Esophagus squamous epithelium (tissue), 5 donors: ENCODE measurements around the gene DDAH1. TPM values are rescaled to one million over a fixed set of nuclear protein-coding genes. Genes with fewer than 3 reads are reported as not detected.

ENCODE experiments used
- DNase-seq: peaks from one replicate; lab custom pipeline; 2025; lab: John Stamatoyannopoulos, UW
- H3K27ac ChIP-seq, 4 donors: fragments of 200-600 bp; sonication (generic); one replicate each; pipeline ENCODE4 v1.5.1; 2016 to 2019; ENCODE audit warnings: mild to moderate bottlenecking in 1 of 4
- H3K27me3 ChIP-seq, 4 donors: fragments of 200-600 bp; sonication (generic); 1 replicate in 3 of 4; 2 replicates in 1 of 4; pipeline versions ENCODE4 v1.5.1 to v1.6.0; 2017 to 2021; ENCODE audit warnings: antibody characterized with exemption in 1 of 4
- H3K36me3 ChIP-seq, 3 donors: fragments of 200-600 bp; sonication (generic); one replicate each; pipeline ENCODE4 v1.5.1; 2016 to 2019
- H3K4me1 ChIP-seq, 3 donors: fragments of 200-600 bp; sonication (generic); one replicate each; pipeline ENCODE4 v1.5.1; 2017 to 2019
- H3K4me3 ChIP-seq, 4 donors: fragments of 200-600 bp; sonication (generic); 1 replicate in 3 of 4; 2 replicates in 1 of 4; pipeline ENCODE4 v1.5.1; 2016 to 2019; ENCODE audit warnings: mild to moderate bottlenecking in 2 of 4, moderate library complexity in 1 of 4
- H3K9me3 ChIP-seq, 3 donors: fragments of 200-600 bp; sonication (generic); one replicate each; pipeline ENCODE4 v1.5.1; 2016 to 2019
- CTCF ChIP-seq, 6 experiments: fragments of 450-650 bp in 4 of 6; fragments of 200-600 bp in 2 of 6; sonication (generic) in 2 of 6; IDR thresholded peaks; one replicate each; pipeline ENCODE4 v1.5.1; 2016 to 2019; ENCODE audit warnings: antibody characterized with exemption in 6 of 6, mild to moderate bottlenecking in 4 of 6, moderate library complexity in 4 of 6
- POLR2A ChIP-seq, 4 donors: fragments of 450-650 bp; IDR thresholded peaks; one replicate each; pipeline ENCODE4 v1.6.1; 2017; ENCODE audit warnings: antibody characterized with exemption in 4 of 4, mild to moderate bottlenecking in 4 of 4, moderate library complexity in 3 of 4
- WGBS, 2 donors: methylation state at CpG; one replicate each; pipeline ENCODE4 v1.1.5; 2018; 5-methylcytosine and 5-hydroxymethylcytosine counted together
- intact Hi-C: fragments of 100-400 bp; cut with DNase I; formaldehyde crosslinking; loops from one replicate; pipeline ENCODE4 v1.15.0; 2022
- total RNA-seq, 4 donors: library from RNA; depleted of rRNA; stranded (reverse); fragments of >200 nt; gene quantifications; one replicate each; pipeline ENCODE4 v1.1.0, GENCODE V29; 2016
- donor health status: DM: yes; HTN: yes; CAD: no.

The DDAH1 gene
- total RNA-seq, 4 donors from 2014 or later, result 6.1 to 13.8 (median 11.5) TPM

GRCh38 chr1:85484264-85484663 is 19.3 kb upstream of the DDAH1 start:
- TF ChIP-seq CTCF (IDR thresholded peaks at IDR 0.05), result no peak
- TF ChIP-seq POLR2A (IDR thresholded peaks at IDR 0.05), result no peak
- Histone ChIP-seq H3K27ac (no peak overlapping the region), H3K4me3 (no peak overlapping the region), H3K4me1 (no peaks in the 10 kb centered on the region), H3K9me3 (no peaks in the 10 kb centered on the region), H3K27me3 (no peaks in the 10 kb centered on the region), H3K36me3 (no peaks in the 10 kb centered on the region)
- intact Hi-C loops, result no loop called here
- DNase-seq, result no peak
- WGBS, 2 donors, result 69 to 77% methylated on average over 2 of the region's 2 CpGs

- Histone ChIP-seq H3K27ac (no peak overlapping the region), H3K27me3 (no peaks in the 10 kb centered on the region), H3K9me3 (no peaks in the 10 kb centered on the region), H3K4me3 (no peak overlapping the region), H3K4me1 (no peaks in the 10 kb centered on the region), H3K36me3 (no peaks in the 10 kb centered on the region)
- intact Hi-C loops, result no loop called here
- no peak for DNase-seq
- no peak for TF ChIP-seq POLR2A (IDR thresholded peaks at IDR 0.05)
- no peak for TF ChIP-seq CTCF (IDR thresholded peaks at IDR 0.05)
- 62 to 77% methylated on average over 3 of the region's 3 CpGs for WGBS, 2 donors
These were observed 16.7 kb upstream of the DDAH1 start for GRCh38 chr1:85481688-85482087.

GRCh38 chr1:85480566-85480965 is 15.6 kb upstream of the DDAH1 start:
- Histone ChIP-seq H3K36me3 (no peaks in the 10 kb centered on the region), H3K27ac (no peak overlapping the region), H3K4me3 (no peak overlapping the region), H3K9me3 (no peaks in the 10 kb centered on the region), H3K4me1 (no peaks in the 10 kb centered on the region), H3K27me3 (no peaks in the 10 kb centered on the region)
- no peak for DNase-seq
- WGBS, 2 donors, result 86 to 93% methylated on average over 2 of the region's 2 CpGs
- no peak for TF ChIP-seq CTCF (IDR thresholded peaks at IDR 0.05)
- TF ChIP-seq POLR2A (IDR thresholded peaks at IDR 0.05), result no peak
- intact Hi-C loops, result no loop called here

- no peak overlapping the region for H3K27ac ChIP-seq
- 79 to 88% methylated on average over 1 of the region's 1 CpG for WGBS, 2 donors
- H3K27me3 ChIP-seq, result no peaks in the 10 kb centered on the region
- DNase-seq, result no peak
- no peaks in the 10 kb centered on the region for H3K36me3 ChIP-seq
- intact Hi-C loops, result no loop called here
- H3K4me1 ChIP-seq, result no peaks in the 10 kb centered on the region
- no peaks in the 10 kb centered on the region for H3K9me3 ChIP-seq
- TF ChIP-seq CTCF (IDR thresholded peaks at IDR 0.05) (no peak), POLR2A (IDR thresholded peaks at IDR 0.05) (no peak)
- H3K4me3 ChIP-seq, result no peak overlapping the region
These were observed 14.5 kb upstream of the DDAH1 start for GRCh38 chr1:85479491-85479890.

GRCh38 chr1:85478366-85478765 is 13.4 kb upstream of the DDAH1 start:
- no peaks in the 10 kb centered on the region for H3K27me3 ChIP-seq
- DNase-seq, result no peak
- TF ChIP-seq CTCF (IDR thresholded peaks at IDR 0.05), result no peak
- H3K4me1 ChIP-seq, result no peaks in the 10 kb centered on the region
- no peaks in the 10 kb centered on the region for H3K9me3 ChIP-seq
- H3K27ac ChIP-seq, result no peak overlapping the region
- H3K36me3 ChIP-seq, result no peaks in the 10 kb centered on the region
- WGBS, 2 donors, result 73 to 78% methylated on average over 1 of the region's 1 CpG
- H3K4me3 ChIP-seq, result no peak overlapping the region
- intact Hi-C loops, result no loop called here
